NCI-H2196 treated with DMSO at 0.1 percent for 48 hours (cell line): ENCODE results near the gene MYO15B.
"Not testable (repeated sequence)": the region's sequence is repeated elsewhere in the genome, so short reads cannot be mapped to it uniquely, and the experiment has no call there.

Experiments
- DNase-seq: peaks from one replicate; lab custom pipeline; 2025; ENCODE audit not compliant: unreplicated experiment; lab: John Stamatoyannopoulos, UW

Gene MYO15B

GRCh38 chr17:75637143-75637538, 49.5 kb downstream of the MYO15B start:
- no peak for DNase-seq

DNA sequence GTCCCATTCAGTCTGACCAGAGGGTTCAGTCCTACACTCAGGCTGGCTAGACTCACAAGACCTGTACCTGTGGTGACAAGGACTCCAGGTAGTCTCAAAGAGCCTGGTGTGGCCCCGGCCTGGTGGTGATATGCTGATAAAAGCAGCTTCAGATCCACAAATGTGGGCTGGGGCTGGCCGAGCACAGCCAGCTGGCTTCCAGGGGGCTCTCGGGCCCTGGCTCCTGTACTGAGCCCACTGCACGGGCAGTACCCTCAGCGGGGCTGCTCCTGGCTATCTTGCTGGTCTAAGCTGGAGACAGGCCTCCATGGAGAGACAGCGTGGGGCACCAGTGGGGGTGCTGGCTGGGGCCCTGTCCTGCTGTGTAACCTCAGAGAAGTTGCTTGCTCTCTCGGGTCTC, 50.0 kb downstream of the MYO15B start:
- no peak for DNase-seq

DNA sequence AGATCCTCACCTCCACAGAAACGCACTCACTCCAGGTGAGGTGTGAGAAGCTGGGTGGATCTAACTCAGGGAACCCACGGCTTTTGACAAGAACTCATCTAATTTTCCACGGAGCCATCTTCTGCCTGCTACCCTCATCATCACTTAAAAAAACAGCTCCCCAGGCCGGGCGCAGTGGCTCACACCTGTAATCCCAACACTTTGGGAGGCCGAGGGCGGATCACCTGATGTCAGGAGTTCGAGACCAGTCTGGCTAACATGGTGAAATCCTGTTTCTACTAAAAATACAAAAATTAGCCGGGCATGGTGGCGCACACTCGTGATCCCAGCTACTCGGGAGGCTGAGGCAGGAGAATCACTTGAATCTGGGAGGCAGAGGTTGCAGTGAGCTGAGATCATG, 50.4 kb downstream of the MYO15B start:
- not testable (repeated sequence) for DNase-seq

- no peak for DNase-seq
Measured at GRCh38 chr17:75638893-75639292, 51.3 kb downstream of the MYO15B start.

- DNase-seq: no peak
Measured at GRCh38 chr17:75639327-75639726, 51.7 kb downstream of the MYO15B start.

DNA sequence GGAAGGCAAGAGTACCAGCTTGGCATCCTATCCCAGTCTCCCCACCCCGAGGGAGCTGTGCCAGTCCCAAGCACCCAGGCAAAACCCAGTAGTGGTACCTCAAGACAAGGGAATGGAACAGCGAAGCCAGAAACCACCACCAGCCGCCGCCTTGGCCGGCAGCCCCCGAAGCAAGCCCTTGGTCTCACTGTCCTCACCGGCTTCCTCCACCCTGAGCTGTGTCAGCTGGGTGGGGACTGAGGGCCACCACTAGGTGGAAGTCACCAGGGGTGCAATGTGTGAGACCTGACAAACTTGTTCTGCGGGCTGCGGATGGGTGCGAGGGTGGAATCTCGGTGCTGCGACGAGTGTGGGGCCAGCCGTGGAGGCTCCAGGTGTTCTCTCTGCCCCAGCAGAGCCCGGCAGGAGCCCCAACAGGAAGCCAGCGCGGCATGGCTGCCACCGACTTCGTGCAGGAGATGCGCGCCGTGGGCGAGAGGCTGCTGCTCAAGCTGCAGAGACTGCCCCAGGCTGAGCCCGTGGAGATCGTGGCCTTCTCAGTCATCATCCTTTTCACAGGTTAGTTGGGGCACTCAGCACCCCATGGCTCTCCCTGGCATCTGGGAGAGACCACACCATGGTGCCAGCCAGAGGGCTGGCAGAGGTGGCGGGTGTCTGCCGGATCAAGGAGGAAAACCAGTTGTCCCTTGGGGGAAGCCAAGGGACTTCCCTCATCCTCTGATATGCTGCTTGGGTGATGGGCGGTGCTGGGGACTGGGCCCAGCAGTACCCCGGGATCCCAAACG, 52.4 kb downstream of the MYO15B start:
- DNase-seq: no peak

GRCh38 chr17:75640556-75641119, 53.0 kb downstream of the MYO15B start:
- no peak for DNase-seq

- DNase-seq: no peak
Measured at GRCh38 chr17:75641343-75641742, 53.7 kb downstream of the MYO15B start.

DNA sequence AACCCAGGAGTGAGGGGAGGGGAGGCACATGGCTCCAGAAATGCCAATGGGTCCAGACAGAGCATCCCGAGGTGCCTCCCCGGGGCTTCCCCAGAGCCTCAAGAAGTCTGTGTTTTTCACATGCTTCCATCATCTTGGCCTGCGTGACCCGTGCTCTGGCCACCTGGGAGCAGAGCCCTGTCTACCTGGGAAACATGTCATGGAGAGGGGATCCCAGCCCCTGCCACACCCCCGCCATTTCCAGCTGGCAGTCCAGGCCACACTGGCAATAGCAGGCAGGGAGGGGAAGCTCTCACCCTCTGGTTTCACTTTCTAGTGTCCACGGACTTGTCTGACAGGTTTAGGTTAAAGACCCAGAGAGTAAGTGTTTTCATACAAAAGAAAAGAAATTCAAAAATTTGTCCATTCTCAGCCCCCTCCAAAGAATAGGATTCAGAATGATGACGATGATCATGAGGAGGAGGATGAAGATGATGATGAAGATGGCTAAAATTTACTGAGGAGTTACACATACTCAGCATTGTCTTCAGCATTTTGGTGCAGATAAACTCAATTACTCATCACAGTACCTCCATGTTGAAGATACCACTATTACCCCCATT, 54.7 kb downstream of the MYO15B start:
- DNase-seq: no peak

GRCh38 chr17:75642784-75643642, 55.4 kb downstream of the MYO15B start:
- no peak for DNase-seq

- no peak for DNase-seq
Measured at GRCh38 chr17:75643643-75644017, 56.0 kb downstream of the MYO15B start.

- DNase-seq: no peak
Measured at GRCh38 chr17:75645501-75645888, 57.9 kb downstream of the MYO15B start.

GRCh38 chr17:75645889-75646637, 58.5 kb downstream of the MYO15B start:
- no peak for DNase-seq

DNA sequence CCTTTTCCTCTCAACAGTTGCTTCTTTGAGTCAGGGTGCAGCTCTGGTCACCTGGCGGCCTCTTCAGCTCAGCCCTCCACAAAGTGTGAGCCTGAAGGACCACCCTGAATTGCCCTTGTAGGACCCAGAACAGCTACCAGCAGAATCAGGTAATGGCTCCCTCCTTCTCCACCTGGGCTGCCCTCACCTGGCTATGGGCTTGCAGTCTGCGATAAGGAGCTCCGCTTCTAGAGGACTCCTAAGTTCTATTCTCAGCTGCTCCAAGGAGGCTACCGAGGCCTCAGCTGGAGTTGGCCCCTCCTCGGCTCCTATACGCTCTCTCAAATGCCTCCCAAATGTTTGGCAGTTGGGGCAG, 59.0 kb downstream of the MYO15B start:
- DNase-seq: no peak

DNA sequence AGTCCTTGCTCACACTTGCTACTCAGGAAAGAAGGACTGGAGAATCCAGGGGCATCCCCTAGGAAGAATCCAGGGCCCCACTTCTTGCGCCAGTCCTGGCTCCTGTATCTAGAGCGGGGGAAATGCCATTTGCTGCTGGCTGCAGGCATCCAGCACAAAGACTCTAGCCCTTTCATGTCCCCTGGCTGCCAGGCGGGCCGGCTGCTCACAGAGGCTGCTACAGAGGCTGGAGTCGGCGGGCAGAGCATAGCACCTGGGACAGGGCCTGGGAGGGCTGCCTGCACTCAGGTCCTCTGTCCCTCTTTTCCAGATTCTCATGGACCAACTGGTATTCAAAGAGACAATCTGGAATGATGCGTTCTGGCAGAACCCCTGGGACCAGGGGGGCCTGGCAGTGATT, 59.5 kb downstream of the MYO15B start:
- no peak for DNase-seq

DNA sequence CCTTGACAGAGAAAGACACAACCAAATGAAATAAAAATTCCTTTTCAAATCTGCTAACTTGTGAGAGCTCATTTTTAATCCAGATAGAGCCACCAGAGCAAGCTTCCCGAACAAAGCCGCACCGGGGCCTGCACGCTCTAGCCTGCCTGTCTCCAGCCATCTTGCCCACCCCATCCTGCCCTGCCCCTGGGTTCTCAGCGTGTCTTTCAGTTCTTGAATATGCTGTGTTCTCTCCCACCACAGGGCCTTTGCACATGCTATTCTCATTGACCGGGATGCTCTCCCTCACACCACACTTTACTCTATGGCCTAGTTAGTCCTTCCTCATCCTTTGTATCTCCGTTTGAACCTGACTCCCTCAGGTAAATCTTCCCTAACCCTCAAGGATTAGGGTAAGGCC, 60.3 kb downstream of the MYO15B start:
- no peak for DNase-seq

GRCh38 chr17:75649687-75650086, 62.1 kb downstream of the MYO15B start:
- DNase-seq: no peak

DNA sequence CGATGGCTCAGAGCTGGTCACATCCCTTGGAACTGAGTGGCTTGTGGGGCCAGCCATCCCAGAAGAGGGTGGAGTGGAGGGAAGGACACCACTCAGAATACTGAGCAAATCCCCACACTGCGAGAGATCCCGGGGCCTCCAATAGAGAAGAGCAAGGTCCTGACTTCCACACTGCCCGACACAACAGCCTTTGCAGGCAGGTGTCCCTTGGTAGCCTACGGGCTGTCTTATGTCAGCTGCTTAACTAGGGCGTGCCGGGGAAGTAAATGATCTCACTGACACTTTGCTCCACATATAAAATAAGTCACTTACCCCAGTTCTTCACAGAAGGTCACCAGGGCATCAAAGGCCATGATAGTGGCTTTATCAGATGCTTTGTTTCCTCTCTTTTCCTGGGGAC, 63.3 kb downstream of the MYO15B start:
- no peak for DNase-seq

DNA sequence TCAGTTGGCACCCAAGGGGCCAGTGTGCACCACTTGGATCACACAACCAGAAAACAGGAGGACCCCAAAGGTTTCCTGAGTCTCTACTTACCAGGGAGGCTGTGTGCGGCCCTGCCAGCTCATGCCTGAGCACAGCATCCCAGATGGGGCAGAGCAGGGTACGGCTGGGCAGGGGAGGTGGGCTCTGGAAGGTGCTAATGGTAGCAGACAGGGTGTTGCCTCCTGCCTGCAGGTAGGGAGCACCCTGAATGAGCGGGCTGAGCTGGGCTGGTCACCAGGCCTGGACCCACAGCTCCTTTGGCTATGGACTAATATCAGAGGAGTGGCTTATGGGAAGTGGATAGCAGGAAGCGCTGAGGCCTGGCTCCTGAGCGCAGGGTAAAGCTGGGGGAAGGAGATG, 64.7 kb downstream of the MYO15B start:
- DNase-seq: no peak

DNA sequence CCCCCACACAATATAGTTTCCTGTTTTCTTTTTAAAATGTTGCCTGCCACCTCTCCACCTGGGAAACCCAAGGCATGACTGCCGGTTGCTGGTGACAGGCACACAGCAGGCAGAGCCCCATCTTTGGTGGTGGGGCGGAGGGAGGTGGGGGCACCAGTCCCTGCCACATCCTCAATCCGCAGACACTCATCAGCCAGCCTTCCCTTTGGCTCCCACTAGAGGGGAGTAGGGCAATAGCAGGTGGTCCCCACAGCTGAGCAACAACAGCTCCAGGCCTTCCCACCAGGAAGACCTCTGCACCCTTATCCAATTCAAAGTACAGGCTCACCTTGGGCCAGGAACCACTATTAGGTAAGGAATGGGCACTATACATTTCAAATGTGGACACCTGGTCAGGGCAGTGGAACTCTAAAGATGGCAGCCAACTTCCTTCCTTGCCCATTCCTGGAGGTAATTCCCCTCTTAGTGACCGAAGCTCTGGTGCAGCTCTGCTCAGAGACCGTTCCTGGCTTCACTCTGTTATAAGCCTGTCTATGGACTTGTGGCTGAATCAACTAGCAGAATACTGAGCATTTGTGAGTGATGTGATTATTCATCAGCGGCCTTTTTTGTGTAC, 65.4 kb downstream of the MYO15B start:
- DNase-seq: no peak

- no peak for DNase-seq
Measured at GRCh38 chr17:75654176-75654575, 66.6 kb downstream of the MYO15B start.
